HAP-1 (cell line): Measurements from ENCODE around the gene NUDT6.

Experiments used
- DNase-seq, 2 experiments: peaks; one replicate each; pipeline ENCODE4 v3.0.0-alpha.2; 2016 to 2020; ENCODE audit warnings: low spot score in 2 of 2
- H3K27me3 ChIP-seq: fragments of 250-450 bp; sonication (Bioruptor Pico); 2 replicates; pipeline ENCODE4 v1.5.1; 2020; ENCODE audit warnings: low read depth, mild to moderate bottlenecking, moderate library complexity
- H3K36me3 ChIP-seq: fragments of 250-450 bp; sonication (Bioruptor Pico); replicated peaks from 2 replicates; pipeline ENCODE4 v1.5.1; 2020; ENCODE audit warnings: mild to moderate bottlenecking
- H3K4me1 ChIP-seq: fragments of 250-450 bp; sonication (Bioruptor Pico); 2 replicates; pipeline ENCODE4 v1.5.1; 2020; ENCODE audit warnings: mild to moderate bottlenecking
- H3K4me3 ChIP-seq: fragments of 250-450 bp; sonication (Bioruptor Pico); 2 replicates; pipeline ENCODE4 v1.5.1; 2020; ENCODE audit warnings: mild to moderate bottlenecking, moderate library complexity
- H3K9me3 ChIP-seq: fragments of 250-450 bp; sonication (Bioruptor Pico); 2 replicates; pipeline ENCODE4 v1.5.1; 2020; ENCODE audit warnings: mild to moderate bottlenecking, moderate library complexity
- in situ Hi-C: fragments of 300-500 bp; cut with MboI; formaldehyde crosslinking; loops from 3 replicates; pipeline ENCODE4 v1.14.3; 2020; ENCODE audit warnings: low sequenced_read_pairs, inconsistent platforms, mixed read lengths

The NUDT6 gene

DNA sequence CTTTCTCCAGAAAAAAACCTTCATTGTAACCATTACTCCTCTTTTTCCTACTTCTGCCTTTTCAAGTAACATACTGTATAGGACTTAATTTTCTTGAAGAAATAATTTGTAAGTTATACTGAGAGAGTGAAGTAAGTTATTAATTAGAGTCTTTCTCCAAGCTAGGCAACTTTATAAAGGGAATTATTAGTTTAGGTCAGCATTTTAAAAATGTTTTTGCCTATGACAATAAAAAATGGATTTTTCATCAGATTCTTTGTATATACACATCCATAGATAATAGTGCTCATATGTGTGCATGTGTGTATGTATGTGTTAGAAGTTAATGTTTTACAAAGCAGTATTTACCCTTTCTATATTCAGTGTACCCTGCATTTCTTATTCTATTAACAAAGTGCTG, 10.4 kb upstream of the NUDT6 start:
- Histone ChIP-seq H3K4me1 (no peaks in the 10 kb centered on the region), H3K4me3 (no peak overlapping the region), H3K9me3 (no peaks in the 10 kb centered on the region), H3K27me3 (no peaks in the 10 kb centered on the region), H3K36me3 (peaks cover 48% of the 10 kb centered on the region)
- in situ Hi-C loops: no loop called here
- DNase-seq: no peak

GRCh38 chr4:122930862-122931261, 8.5 kb upstream of the NUDT6 start:
- Histone ChIP-seq H3K36me3 (peaks cover 43% of the 10 kb centered on the region), H3K27me3 (no peaks in the 10 kb centered on the region), H3K9me3 (no peaks in the 10 kb centered on the region), H3K4me3 (no peak overlapping the region), H3K4me1 (no peaks in the 10 kb centered on the region)
- peak in 1 of 2 experiments; percentile 26 for DNase-seq
- in situ Hi-C loops: no loop called here

DNA sequence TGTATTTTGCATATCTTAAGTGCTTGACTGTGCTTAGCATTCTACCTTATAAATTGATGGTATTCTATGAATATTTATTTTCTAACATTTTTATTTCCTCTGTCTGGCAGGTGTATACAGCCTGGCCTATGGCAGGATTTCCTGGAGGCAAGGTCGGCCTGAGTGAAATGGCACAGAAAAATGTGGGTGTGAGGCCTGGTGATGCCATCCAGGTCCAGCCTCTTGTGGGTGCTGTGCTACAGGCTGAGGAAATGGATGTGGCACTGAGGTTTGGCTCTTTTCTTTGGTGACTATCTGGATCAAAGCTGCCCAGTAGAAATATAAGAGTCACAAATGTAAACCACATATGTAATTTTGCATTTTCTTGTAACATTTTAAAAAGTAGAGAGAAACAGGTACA, 6.5 kb upstream of the NUDT6 start:
- in situ Hi-C loops: loop anchor here (10.0 kb wide), 1 partner anchor 324 kb away; no protein-coding TSS in a partner anchor
- H3K4me3 ChIP-seq: no peak overlapping the region
- peaks cover 5% of the 10 kb centered on the region for H3K4me1 ChIP-seq
- no peaks in the 10 kb centered on the region for H3K27me3 ChIP-seq
- H3K9me3 ChIP-seq: no peaks in the 10 kb centered on the region
- H3K36me3 ChIP-seq: peaks cover 29% of the 10 kb centered on the region
- no peak for DNase-seq

- peak overlapping the region; percentile 63 for H3K4me3 ChIP-seq
- DNase-seq: peak; percentile 92 to 93
- H3K4me1 ChIP-seq: peaks cover 9% of the 10 kb centered on the region
- no peaks in the 10 kb centered on the region; the same call in 1 of the 2 replicates for H3K36me3 ChIP-seq
- in situ Hi-C loops: loop anchor here (5.0 to 10.0 kb wide), 2 partner anchors 171 to 318 kb away; no protein-coding TSS in a partner anchor
- H3K27me3 ChIP-seq: no peaks in the 10 kb centered on the region
- H3K9me3 ChIP-seq: no peaks in the 10 kb centered on the region
Measured at GRCh38 chr4:122922877-122923511, 597 bp upstream of the NUDT6 start.

- no peak for DNase-seq
- Histone ChIP-seq H3K4me3 (peak overlapping the region; percentile 63), H3K4me1 (peaks cover 9% of the 10 kb centered on the region), H3K36me3 (peaks cover 5% of the 10 kb centered on the region), H3K9me3 (no peaks in the 10 kb centered on the region), H3K27me3 (no peaks in the 10 kb centered on the region)
- in situ Hi-C loops: loop anchor here (5.0 to 10.0 kb wide), 2 partner anchors 169 to 316 kb away; no protein-coding TSS in a partner anchor
Measured at GRCh38 chr4:122921300-122921699, 1.1 kb downstream of the NUDT6 start.

DNA sequence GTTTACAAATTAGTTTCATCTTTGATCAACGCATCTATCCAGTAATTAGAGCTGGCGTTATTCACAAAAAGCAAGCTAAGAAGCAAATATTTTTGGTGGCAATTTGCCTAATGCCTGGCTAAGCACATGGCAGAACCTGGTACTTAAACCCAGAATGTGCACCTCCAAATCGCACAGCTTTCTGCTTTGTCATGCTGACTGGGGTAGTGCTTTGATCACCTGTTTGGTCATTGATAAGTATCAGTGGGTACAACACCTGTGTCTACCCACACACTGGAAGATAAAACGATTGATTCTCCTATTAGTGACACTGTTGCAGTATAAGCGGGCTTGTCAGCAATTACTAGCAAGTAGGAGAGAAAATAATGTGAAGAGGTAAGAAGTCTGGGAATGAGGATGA, 1.9 kb downstream of the NUDT6 start:
- Histone ChIP-seq H3K9me3 (no peaks in the 10 kb centered on the region), H3K27me3 (no peaks in the 10 kb centered on the region), H3K36me3 (peaks cover 5% of the 10 kb centered on the region), H3K4me1 (peaks cover 9% of the 10 kb centered on the region), H3K4me3 (no peak overlapping the region)
- in situ Hi-C loops: loop anchor here (5.0 to 10.0 kb wide), 2 partner anchors 168 to 316 kb away; no protein-coding TSS in a partner anchor
- no peak for DNase-seq

DNA sequence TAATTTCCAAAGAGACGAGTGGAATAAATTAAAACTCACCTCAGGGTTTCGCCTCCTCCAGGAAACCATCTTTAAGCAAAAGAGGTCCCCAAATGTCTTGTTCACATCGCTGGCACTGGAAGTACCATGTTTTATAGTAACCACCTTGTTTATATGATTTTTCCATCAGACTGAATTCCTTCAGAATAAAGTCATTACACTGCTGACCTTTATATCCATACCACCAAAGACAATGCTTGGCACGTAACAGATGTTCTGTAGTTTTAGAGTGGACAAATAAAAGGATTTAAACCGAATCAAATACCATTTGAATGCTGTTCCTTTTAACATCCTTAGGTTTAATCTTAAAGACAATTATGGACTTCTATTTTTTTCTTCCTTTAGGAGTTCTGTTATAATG, 4.7 kb downstream of the NUDT6 start:
- Histone ChIP-seq H3K27me3 (no peaks in the 10 kb centered on the region), H3K4me3 (no peak overlapping the region), H3K9me3 (no peaks in the 10 kb centered on the region), H3K4me1 (peaks cover 6% of the 10 kb centered on the region; the same call in 1 of the 2 replicates), H3K36me3 (peaks cover 5% of the 10 kb centered on the region)
- DNase-seq: no peak
- in situ Hi-C loops: no loop called here

GRCh38 chr4:122914938-122915337, 7.5 kb downstream of the NUDT6 start:
- peaks cover 6% of the 10 kb centered on the region; the same call in 1 of the 2 replicates for H3K4me1 ChIP-seq
- no peak for DNase-seq
- in situ Hi-C loops: no loop called here

GRCh38 chr4:122914292-122914904, 8.0 kb downstream of the NUDT6 start:
- H3K36me3 ChIP-seq: peaks cover 10% of the 10 kb centered on the region
- H3K27me3 ChIP-seq: no peaks in the 10 kb centered on the region
- no peak overlapping the region for H3K4me3 ChIP-seq
- in situ Hi-C loops: no loop called here
- H3K4me1 ChIP-seq: peaks cover 6% of the 10 kb centered on the region; the same call in 1 of the 2 replicates
- no peak for DNase-seq
- H3K9me3 ChIP-seq: no peaks in the 10 kb centered on the region

More at GRCh38 chr4:122914938-122915337, 7.5 kb downstream of the NUDT6 start:
- H3K9me3 ChIP-seq: no peaks in the 10 kb centered on the region
- no peak overlapping the region for H3K4me3 ChIP-seq
- no peaks in the 10 kb centered on the region for H3K27me3 ChIP-seq
- H3K36me3 ChIP-seq: peaks cover 10% of the 10 kb centered on the region

DNA sequence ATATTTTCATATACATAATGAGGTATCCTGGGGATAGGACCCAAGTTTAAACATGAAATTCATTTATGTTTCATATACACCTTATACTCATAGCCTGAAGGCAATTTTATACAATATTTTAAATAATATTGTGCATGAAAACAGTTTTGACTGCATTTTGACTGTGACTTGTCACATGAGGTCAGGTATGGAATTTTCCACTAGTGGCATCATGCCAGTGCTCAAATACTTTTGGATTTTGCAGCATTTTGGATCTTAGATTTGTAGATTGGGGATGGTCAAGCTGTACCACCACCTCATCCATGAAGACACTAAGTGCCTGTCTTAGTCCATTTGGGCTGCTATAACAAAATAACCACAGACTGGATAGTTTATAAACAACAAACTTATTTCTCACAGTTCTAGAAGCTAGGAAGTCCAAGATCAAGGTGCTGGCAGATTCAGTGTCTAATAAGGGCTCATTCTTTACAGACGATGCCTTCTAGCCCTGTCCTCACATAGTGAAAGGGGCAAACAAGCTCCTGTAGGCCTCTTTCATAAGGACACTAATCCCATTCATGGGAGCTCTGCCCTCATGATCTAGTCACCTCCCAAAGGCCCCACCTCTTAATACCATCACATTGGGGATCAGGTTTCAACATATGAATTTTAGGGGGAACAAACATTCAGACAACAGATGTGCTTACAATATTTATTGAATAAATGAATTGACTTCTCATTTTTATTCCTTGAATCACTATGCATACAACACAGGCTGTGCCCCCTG, 9.4 kb downstream of the NUDT6 start:
- H3K4me1 ChIP-seq: peaks cover 6% of the 10 kb centered on the region; the same call in 1 of the 2 replicates
- no peaks in the 10 kb centered on the region for H3K9me3 ChIP-seq
- peaks cover 10% of the 10 kb centered on the region for H3K36me3 ChIP-seq
- no peaks in the 10 kb centered on the region for H3K27me3 ChIP-seq
- in situ Hi-C loops: no loop called here
- no peak for DNase-seq
- no peak overlapping the region for H3K4me3 ChIP-seq

DNA sequence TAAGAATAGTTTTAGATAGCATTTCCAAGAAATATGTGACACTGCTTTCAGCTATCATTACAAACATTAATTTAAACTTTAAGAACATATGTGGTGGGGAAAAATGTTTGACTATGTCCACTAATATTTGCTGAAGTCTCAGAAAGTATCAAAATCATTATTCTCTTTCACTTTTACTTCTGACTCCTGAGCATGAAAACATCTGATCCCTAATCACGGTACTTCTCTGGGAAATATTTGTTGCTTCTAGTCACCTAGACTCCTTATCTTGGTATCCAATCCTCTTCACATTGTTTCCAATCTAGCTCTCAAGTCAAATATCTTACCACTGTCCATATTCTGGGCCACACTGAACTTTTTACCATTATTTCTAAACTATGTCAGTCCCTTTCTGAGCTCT, 10.8 kb downstream of the NUDT6 start:
- no peaks in the 10 kb centered on the region for H3K9me3 ChIP-seq
- H3K27me3 ChIP-seq: no peaks in the 10 kb centered on the region
- H3K4me1 ChIP-seq: peaks cover 6% of the 10 kb centered on the region; the same call in 1 of the 2 replicates
- DNase-seq: no peak
- in situ Hi-C loops: no loop called here
- H3K36me3 ChIP-seq: peaks cover 6% of the 10 kb centered on the region
- no peak overlapping the region for H3K4me3 ChIP-seq

DNA sequence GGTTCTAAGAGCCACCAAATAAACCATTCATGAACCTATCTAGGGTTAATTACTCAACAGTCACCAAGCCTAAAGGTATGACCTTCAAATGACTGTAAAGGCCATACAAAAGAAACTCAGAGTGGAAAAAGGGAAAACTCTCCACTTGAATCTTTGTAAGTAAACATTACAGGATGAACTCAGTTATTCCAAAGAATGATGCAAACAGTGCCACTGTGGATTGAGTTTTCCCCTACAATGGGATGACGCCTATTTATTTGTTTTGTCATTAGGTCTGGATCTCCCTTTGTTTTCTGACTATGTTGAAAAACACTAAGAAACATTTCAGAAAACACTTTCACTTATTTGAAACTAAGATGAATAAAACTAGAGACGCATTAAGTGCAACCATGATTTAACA, 12.7 kb downstream of the NUDT6 start:
- in situ Hi-C loops: loop anchor here (10.0 kb wide), 1 partner anchor 145 kb away; no protein-coding TSS in a partner anchor

GRCh38 chr4:122908223-122908622, 14.2 kb downstream of the NUDT6 start:
- in situ Hi-C loops: loop anchor here (10.0 kb wide), 1 partner anchor 143 kb away; no protein-coding TSS in a partner anchor
- no peaks in the 10 kb centered on the region for H3K9me3 ChIP-seq
- no peaks in the 10 kb centered on the region for H3K27me3 ChIP-seq
- no peak overlapping the region for H3K4me3 ChIP-seq
- DNase-seq: no peak
- peaks cover 5% of the 10 kb centered on the region; the same call in 1 of the 2 replicates for H3K36me3 ChIP-seq
- peaks cover 3% of the 10 kb centered on the region; the same call in 1 of the 2 replicates for H3K4me1 ChIP-seq

More for the DNA sequence above, 12.7 kb downstream of the NUDT6 start:
- Histone ChIP-seq H3K4me1 (peaks cover 6% of the 10 kb centered on the region; the same call in 1 of the 2 replicates), H3K9me3 (no peaks in the 10 kb centered on the region), H3K36me3 (peaks cover 5% of the 10 kb centered on the region; the same call in 1 of the 2 replicates), H3K4me3 (no peak overlapping the region), H3K27me3 (no peaks in the 10 kb centered on the region)
- DNase-seq: no peak
